HCT116 (cell line): ENCODE results near the gene TMEM198. TPM values are rescaled to one million over a fixed set of nuclear protein-coding genes. Genes with fewer than 3 reads are reported as not detected.
A peak's percentile ranks its signal among the peaks of the same experiment; 100 is the strongest.

Experiments
- ATAC-seq: fragments of 200-7000 bp; cut with Tn5 transposase; 2 replicates; pipeline ENCODE4 v1.9.1; 2020; ENCODE audit warnings: mild to moderate bottlenecking, moderate library complexity
- BruUV-seq: library from RNA; stranded (reverse); fragments of 400-500 nt; replicated peaks from 2 replicates; lab custom pipeline; 2021; lab: Mats Ljungman, UMichigan
- CTCF ChIA-PET: fragments of 300-600 bp; sonication (Branson Sonifier 250); formaldehyde crosslinking; loops from one replicate; lab custom pipeline; 2021; ENCODE audit warnings: antibody characterized with exemption; lab: Charles Lee
- POLR2A ChIA-PET: fragments of 300-600, 350-600 bp; sonication (Branson Sonifier 250); formaldehyde crosslinking; loops from one replicate; lab custom pipeline; 2021; ENCODE audit warnings: antibody characterized with exemption; lab: Charles Lee
- RAD21 ChIA-PET, 2 experiments: fragments of 300-600 bp; sonication (Branson Sonifier 250); formaldehyde crosslinking; loops; one replicate each; lab custom pipeline; 2023; ENCODE audit warnings: low total read pairs in 2 of 2; ENCODE audit not compliant: uncharacterized antibody in 2 of 2, unreplicated experiment in 2 of 2, low non-redundant PET in 1 of 2; lab: Charles Lee
- DNase-seq: peaks from one replicate; pipeline ENCODE4 v3.0.0-alpha.2; 2010; ENCODE audit warnings: low read depth, low spot score
- H2AFZ ChIP-seq: fragments of 200-600 bp; shearing (Covaris generic), sonication (generic); 2 replicates; pipeline ENCODE4 v1.6.1; 2017; ENCODE audit warnings: low read depth, mixed run types, mixed read lengths, antibody characterized with exemption, low read length; ENCODE audit not compliant: poor library complexity, severe bottlenecking
- H3K27ac ChIP-seq: 2 replicates; pipeline ENCODE4 v1.5.1; 2012; ENCODE audit warnings: low read depth, low read length
- H3K27me3 ChIP-seq: fragments of 200-600 bp; sonication (generic); 2 replicates; pipeline ENCODE4 v1.6.1; 2016; ENCODE audit warnings: mixed run types, low read length, mixed read lengths; ENCODE audit not compliant: insufficient read depth
- H3K36me3 ChIP-seq, 2 experiments: fragments of 200-500 bp in 1 of 2; fragments of 200-600 bp in 1 of 2; sonication (Bioruptor generic) in 1 of 2; sonication (generic) in 1 of 2; 2 replicates each; pipeline versions ENCODE4 v1.5.1 to v1.6.1; 2014 to 2016; ENCODE audit warnings: low read length in 2 of 2, inconsistent platforms in 1 of 2, mixed read lengths in 1 of 2, mixed run types in 1 of 2; ENCODE audit not compliant: insufficient read depth in 2 of 2, control insufficient read depth in 1 of 2
- H3K4me1 ChIP-seq, 2 experiments: fragments of 200-600 bp in 1 of 2; sonication (generic) in 1 of 2; 2 replicates each; pipeline versions ENCODE4 v1.5.1 to v1.6.1; 2012 to 2017; ENCODE audit warnings: low read length in 2 of 2, inconsistent platforms in 1 of 2, mild to moderate bottlenecking in 1 of 2, mixed read lengths in 1 of 2, mixed run types in 1 of 2, moderate library complexity in 1 of 2; ENCODE audit not compliant: insufficient read depth in 2 of 2, control insufficient read depth in 1 of 2
- H3K4me2 ChIP-seq: fragments of 200-600 bp; sonication (generic); 2 replicates; pipeline ENCODE4 v1.6.1; 2017; ENCODE audit warnings: mixed run types, low read length, mixed read lengths
- H3K4me3 ChIP-seq, 2 experiments: fragments of 200-600 bp in 1 of 2; sonication (generic) in 1 of 2; replicated peaks in 1 of 2; 2 replicates each; pipeline ENCODE4 v1.5.1; 2011 to 2016; ENCODE audit warnings: low read length in 2 of 2, control low read depth in 1 of 2, low read depth in 1 of 2, mild to moderate bottlenecking in 1 of 2, mixed read lengths in 1 of 2, mixed run types in 1 of 2
- H3K79me2 ChIP-seq: fragments of 200-600 bp; sonication (generic); 2 replicates; pipeline ENCODE4 v1.6.1; 2017; ENCODE audit warnings: mild to moderate bottlenecking, mixed run types, low read length, moderate library complexity, mixed read lengths; ENCODE audit not compliant: insufficient read depth
- H3K9ac ChIP-seq: fragments of 200-600 bp; sonication (generic); 2 replicates; pipeline ENCODE4 v1.6.1; 2016; ENCODE audit warnings: low read length, mixed read lengths
- H3K9me2 ChIP-seq: fragments of 200-600 bp; sonication (generic), shearing (Covaris generic); 2 replicates; pipeline ENCODE4 v1.6.1; 2017; ENCODE audit warnings: mixed run types, mild to moderate bottlenecking, moderate library complexity; ENCODE audit not compliant: insufficient read depth
- H3K9me3 ChIP-seq, 2 experiments: fragments of 200-500 bp in 1 of 2; fragments of 200-600 bp in 1 of 2; sonication (Bioruptor generic) in 1 of 2; sonication (generic) in 1 of 2; 2 replicates each; pipeline ENCODE4 v1.6.1; 2014 to 2017; ENCODE audit warnings: low read length in 2 of 2, mixed read lengths in 2 of 2, inconsistent platforms in 1 of 2, low read depth in 1 of 2, mild to moderate bottlenecking in 1 of 2, mixed run types in 1 of 2, moderate library complexity in 1 of 2; ENCODE audit not compliant: control insufficient read depth in 1 of 2, insufficient read depth in 1 of 2
- H4K20me1 ChIP-seq: fragments of 200-600 bp; sonication (generic), shearing (Covaris generic); 2 replicates; pipeline ENCODE4 v1.6.1; 2017; ENCODE audit warnings: mixed run types, mild to moderate bottlenecking, moderate library complexity; ENCODE audit not compliant: insufficient read depth
- ATF3 ChIP-seq: IDR thresholded peaks from 2 replicates; pipeline ENCODE4 v1.6.1; 2012
- CBX3 ChIP-seq: IDR thresholded peaks from 2 replicates; pipeline ENCODE4 v1.6.1; 2012; ENCODE audit warnings: low read depth
- CTCF ChIP-seq, 3 experiments: fragments of 200-600 bp in 1 of 3; sonication (generic) in 1 of 3; IDR thresholded peaks in 2 of 3; conservative IDR thresholded peaks in 1 of 3; 2 replicates each; pipeline ENCODE4 v1.5.1; 2012 to 2017; ENCODE audit warnings: low read depth in 2 of 3, low read length in 2 of 3, antibody characterized with exemption in 1 of 3, borderline replicate concordance in 1 of 3, control low read depth in 1 of 3, mild to moderate bottlenecking in 1 of 3, mixed read lengths in 1 of 3, mixed run types in 1 of 3, moderate library complexity in 1 of 3; ENCODE audit not compliant: insufficient read depth in 1 of 3
- EZH2phosphoT487 ChIP-seq: fragments of 200-600 bp; IDR thresholded peaks from 2 replicates; pipeline ENCODE4 v1.6.1; 2018; ENCODE audit warnings: antibody characterized with exemption, borderline replicate concordance
- SP1 ChIP-seq: IDR thresholded peaks from 2 replicates; pipeline ENCODE4 v1.6.1; 2012; ENCODE audit warnings: low read depth
- ZFX ChIP-seq: fragments of 450-650 bp; IDR thresholded peaks from 2 replicates; pipeline ENCODE4 v1.6.1; 2017
- intact Hi-C: fragments of 100-400 bp; cut with micrococcal nuclease; formaldehyde crosslinking; loops from 2 replicates; pipeline ENCODE4 v1.10.0; 2022
- total RNA-seq: library from RNA; stranded (reverse); gene quantifications from one replicate; pipeline ENCODE4 v1.2.1, GENCODE V29; 2021; ENCODE audit not compliant: unreplicated experiment

TMEM198 gene
- total RNA-seq, 1 experiment from 2014 or later: 2.1 TPM

GRCh38 chr2:219536425-219536824, 7.4 kb upstream of the TMEM198 start (continued):
- TF ChIP-seq CBX3 (no peak), CTCF (IDR thresholded peaks at IDR 0.05 in 2 of 3, conservative IDR thresholded peaks at IDR 0.05 in 1 of 3; ENCODE audit: borderline replicate concordance in 1 of 3, insufficient read depth in 1 of 3, low read depth in 2 of 3, low read length in 2 of 3) (no peak)

GRCh38 chr2:219536967-219537366, 6.9 kb upstream of the TMEM198 start:
- POLR2A ChIA-PET: no interaction called here

More at GRCh38 chr2:219536967-219537366, 6.9 kb upstream of the TMEM198 start:
- RAD21 ChIA-PET: interaction anchor here in 1 of 2 experiments (0.5 kb wide), 1 partner anchor 15 kb away, joined by 6 read pairs; no protein-coding TSS in a partner anchor
- Histone ChIP-seq H3K4me3 (no peak overlapping the region), H3K9me3 (no peaks in the 10 kb centered on the region), H2AFZ (no peak overlapping the region), H4K20me1 (peaks cover 6% of the 10 kb centered on the region; the same call in 1 of the 2 replicates), H3K79me2 (peaks cover 36% of the 10 kb centered on the region), H3K27me3 (no peaks in the 10 kb centered on the region), H3K36me3 (peaks cover 0 to 28% of the 10 kb centered on the region in 2 experiments; a peak in 2 of 4 replicates), H3K9me2 (no peaks in the 10 kb centered on the region), H3K9ac (0 out of 2 replicates have a peak overlapping the region, but pooled peaks have one; percentile 24), H3K4me1 (peaks cover 24 to 70% of the 10 kb centered on the region in 2 experiments), H3K27ac (peak overlapping the region; percentile 49; the same call in 1 of the 2 replicates), H3K4me2 (peak overlapping the region; percentile 57)
- no peak for ATAC-seq
- DNase-seq: no peak
- intact Hi-C loops: loop anchor here (10.0 kb wide), 1 partner anchor 362 kb away; the partner anchor contains the start of genes CNPPD1, RETREG2 and SLC23A3
- TF ChIP-seq ATF3 (no peak), ZFX (no peak), SP1 (no peak), EZH2phosphoT487 (no peak), CTCF (IDR thresholded peaks at IDR 0.05 in 2 of 3, conservative IDR thresholded peaks at IDR 0.05 in 1 of 3; ENCODE audit: borderline replicate concordance in 1 of 3, insufficient read depth in 1 of 3, low read depth in 2 of 3, low read length in 2 of 3) (no peak)
- CTCF ChIA-PET: interaction anchor here (1.1 to 1.5 kb wide), 2 partner anchors 41 to 42 kb away, joined by 3 read pairs; a partner anchor contains a TSS
- no TSS peak for BruUV-seq
